Gastroesophageal sphincter (tissue), 4 donors: Measurements from ENCODE around the gene PCNA. TPM values are rescaled to one million over a fixed set of nuclear protein-coding genes. Genes with fewer than 3 reads are reported as not detected.

ENCODE experiments used
- ATAC-seq: fragments of 150-250 bp; one replicate; pipeline ENCODE4 v1.9.1; 2016; ENCODE audit warnings: mild to moderate bottlenecking, moderate library complexity
- H3K27ac ChIP-seq, 4 donors: fragments of 200-600 bp; sonication (generic) in 3 of 4; 1 replicate in 3 of 4; 2 replicates in 1 of 4; pipeline ENCODE4 v1.5.1; 2016 to 2019
- H3K27me3 ChIP-seq: fragments of 200-600 bp; sonication (generic); one replicate; pipeline ENCODE4 v1.5.1; 2019
- H3K36me3 ChIP-seq, 2 donors: fragments of 200-600 bp; sonication (generic); one replicate each; pipeline ENCODE4 v1.5.1; 2019; ENCODE audit warnings: control low read depth in 1 of 2
- H3K4me1 ChIP-seq, 3 donors: fragments of 200-600 bp; sonication (generic); 1 replicate in 2 of 3; 2 replicates in 1 of 3; pipeline ENCODE4 v1.5.1; 2016 to 2019; ENCODE audit warnings: control low read depth in 2 of 3
- H3K4me3 ChIP-seq, 2 donors: fragments of 200-600 bp; sonication (generic); one replicate each; pipeline ENCODE4 v1.5.1; 2019; ENCODE audit warnings: mild to moderate bottlenecking in 1 of 2, moderate library complexity in 1 of 2
- H3K9me3 ChIP-seq, 3 donors: fragments of 200-600 bp; sonication (generic); one replicate each; pipeline ENCODE4 v1.5.1; 2017 to 2019; ENCODE audit warnings: control low read depth in 2 of 3
- CTCF ChIP-seq, 4 experiments: fragments of 200-600 bp in 2 of 4; fragments of 450-650 bp in 2 of 4; sonication (generic) in 1 of 4; IDR thresholded peaks; one replicate each; pipeline ENCODE4 v1.5.1; 2017 to 2019; ENCODE audit warnings: antibody characterized with exemption in 4 of 4, mild to moderate bottlenecking in 2 of 4, moderate library complexity in 2 of 4
- EP300 ChIP-seq: sonication (generic); formaldehyde crosslinking; IDR thresholded peaks from one replicate; pipeline ENCODE4 v1.6.1; 2017; ENCODE audit warnings: antibody characterized with exemption, mild to moderate bottlenecking
- POLR2A ChIP-seq, 2 donors: fragments of 450-650 bp; IDR thresholded peaks; one replicate each; pipeline ENCODE4 v1.6.1; 2017; ENCODE audit warnings: antibody characterized with exemption in 2 of 2, mild to moderate bottlenecking in 2 of 2, moderate library complexity in 1 of 2
- POLR2AphosphoS5 ChIP-seq: sonication (generic); formaldehyde crosslinking; IDR thresholded peaks from one replicate; pipeline ENCODE4 v1.6.1; 2017; ENCODE audit warnings: antibody characterized with exemption
- WGBS, 2 donors: methylation state at CpG; one replicate each; pipeline ENCODE4 v1.1.5; 2018; ENCODE audit warnings: low coverage in 1 of 2; 5-methylcytosine and 5-hydroxymethylcytosine counted together
- total RNA-seq, 4 donors: library from RNA; depleted of rRNA; stranded (reverse); fragments of >200 nt; gene quantifications; one replicate each; pipeline ENCODE4 v1.1.0, GENCODE V29; 2016

Gene PCNA
- total RNA-seq, 4 donors from 2014 or later = 21.9 to 52.8 (median 39.2) TPM

DNA sequence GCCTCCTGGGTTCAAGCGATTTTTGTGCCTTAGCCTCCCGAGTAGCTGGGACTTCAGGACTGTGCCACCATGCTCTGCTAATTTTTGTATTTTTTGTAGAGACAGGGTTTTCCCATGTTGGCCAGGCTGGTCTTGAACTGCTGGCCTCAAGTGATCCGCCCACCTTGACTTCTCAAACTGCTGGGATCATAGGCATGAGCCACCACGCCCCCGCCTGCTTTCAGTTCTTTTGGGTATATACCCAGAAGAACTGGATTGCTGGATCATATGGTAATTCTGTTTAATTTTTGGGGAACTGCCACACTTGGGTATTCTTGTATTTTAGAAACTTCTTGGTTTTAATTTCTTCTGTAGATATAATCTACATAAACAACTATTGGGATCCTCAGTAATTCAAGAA, 24.1 kb upstream of the PCNA start:
- Histone ChIP-seq H3K36me3 (no peaks in the 10 kb centered on the region), H3K4me1 (peaks cover 5 to 100% (median 41%) of the 10 kb centered on the region in 3 donors), H3K4me3 (no peak overlapping the region), H3K9me3 (no peaks in the 10 kb centered on the region), H3K27ac (peak overlapping the region in 2 of 4 donors; percentile 28 to 39), H3K27me3 (no peaks in the 10 kb centered on the region)
- no peak for ATAC-seq
- TF ChIP-seq POLR2A (IDR thresholded peaks at IDR 0.05) = no peak
- no peak for TF ChIP-seq CTCF (IDR thresholded peaks at IDR 0.05)
- TF ChIP-seq EP300 = no peak
- TF ChIP-seq POLR2AphosphoS5 = no peak
- WGBS, 2 donors = 87 to 88% methylated on average over 4 of the region's 5 CpGs

DNA sequence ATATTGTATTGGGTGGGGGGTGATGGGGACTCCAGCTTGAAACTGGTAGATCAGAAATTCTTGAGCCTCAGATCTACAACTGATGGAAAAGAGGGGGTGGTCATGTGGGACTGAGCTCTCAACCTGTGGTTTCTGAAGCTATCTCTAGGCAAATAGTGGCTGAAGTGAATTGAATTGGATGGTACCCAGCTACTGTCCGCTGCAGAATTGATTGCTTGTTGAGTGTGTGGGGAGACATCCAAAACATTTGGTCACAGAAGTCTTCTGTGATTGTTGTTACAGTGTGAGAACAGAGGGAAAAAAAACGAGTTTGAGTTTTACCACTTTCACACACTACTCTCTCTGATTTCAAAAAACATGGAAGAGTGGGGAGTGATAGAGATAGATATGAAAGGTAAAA, 21.9 kb upstream of the PCNA start:
- H3K27me3 ChIP-seq = no peaks in the 10 kb centered on the region
- no peak for ATAC-seq

DNA sequence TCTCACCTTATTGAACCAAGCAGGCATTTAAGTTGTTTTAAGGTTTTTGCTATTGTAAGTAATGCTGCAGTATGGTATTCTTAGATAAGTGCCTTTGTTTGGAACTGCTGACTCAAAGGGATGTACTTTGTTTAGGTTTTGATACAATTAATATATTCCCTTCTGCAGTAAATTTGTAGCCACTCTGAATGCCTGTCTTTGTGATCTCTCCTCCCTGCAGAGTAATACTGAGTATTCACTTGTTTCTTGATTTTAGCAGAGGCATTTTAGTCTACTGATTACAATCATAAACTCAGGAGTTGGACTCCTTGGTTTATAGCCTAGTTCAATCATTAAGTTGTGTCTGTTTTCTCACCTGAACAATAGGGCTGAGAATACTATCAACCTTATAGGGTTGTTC, 20.4 kb upstream of the PCNA start:
- H3K4me3 ChIP-seq = no peak overlapping the region
- H3K4me1 ChIP-seq = peaks cover 11 to 94% (median 31%) of the 10 kb centered on the region in 3 donors
- no peak for ATAC-seq
- no peaks in the 10 kb centered on the region for H3K36me3 ChIP-seq
- H3K27ac ChIP-seq = no peak overlapping the region
- no peaks in the 10 kb centered on the region for H3K9me3 ChIP-seq
- no peaks in the 10 kb centered on the region for H3K27me3 ChIP-seq
- no peak for TF ChIP-seq POLR2A (IDR thresholded peaks at IDR 0.05)
- no peak for TF ChIP-seq POLR2AphosphoS5
- no peak for TF ChIP-seq EP300
- TF ChIP-seq CTCF (IDR thresholded peaks at IDR 0.05) = no peak

More for the DNA sequence above, 21.9 kb upstream of the PCNA start:
- WGBS, 2 donors = 24 to 44% methylated on average over 1 to 2 of the region's 2 CpGs
- Histone ChIP-seq H3K4me3 (no peak overlapping the region), H3K9me3 (no peaks in the 10 kb centered on the region), H3K36me3 (no peaks in the 10 kb centered on the region), H3K27ac (peak overlapping the region in 1 of 4 donors; percentile 17), H3K4me1 (peaks cover 5 to 94% (median 35%) of the 10 kb centered on the region in 3 donors)
- TF ChIP-seq POLR2AphosphoS5 = no peak
- TF ChIP-seq EP300 = no peak
- no peak for TF ChIP-seq CTCF (IDR thresholded peaks at IDR 0.05)

- ATAC-seq = no peak
- Histone ChIP-seq H3K4me1 (peaks cover 8 to 94% (median 31%) of the 10 kb centered on the region in 3 donors), H3K27me3 (no peaks in the 10 kb centered on the region), H3K36me3 (no peaks in the 10 kb centered on the region), H3K27ac (peak overlapping the region; percentile 72 to 99 (median 80)), H3K9me3 (no peaks in the 10 kb centered on the region), H3K4me3 (no peak overlapping the region)
- TF ChIP-seq EP300 (no peak), POLR2AphosphoS5 (no peak), CTCF (IDR thresholded peaks at IDR 0.05) (no peak), POLR2A (IDR thresholded peaks at IDR 0.05) (no peak)
- WGBS, 2 donors = 57 to 63% methylated on average over 3 to 4 of the region's 4 CpGs
Measured at GRCh38 chr20:5136096-5136495, 16.3 kb upstream of the PCNA start.

DNA sequence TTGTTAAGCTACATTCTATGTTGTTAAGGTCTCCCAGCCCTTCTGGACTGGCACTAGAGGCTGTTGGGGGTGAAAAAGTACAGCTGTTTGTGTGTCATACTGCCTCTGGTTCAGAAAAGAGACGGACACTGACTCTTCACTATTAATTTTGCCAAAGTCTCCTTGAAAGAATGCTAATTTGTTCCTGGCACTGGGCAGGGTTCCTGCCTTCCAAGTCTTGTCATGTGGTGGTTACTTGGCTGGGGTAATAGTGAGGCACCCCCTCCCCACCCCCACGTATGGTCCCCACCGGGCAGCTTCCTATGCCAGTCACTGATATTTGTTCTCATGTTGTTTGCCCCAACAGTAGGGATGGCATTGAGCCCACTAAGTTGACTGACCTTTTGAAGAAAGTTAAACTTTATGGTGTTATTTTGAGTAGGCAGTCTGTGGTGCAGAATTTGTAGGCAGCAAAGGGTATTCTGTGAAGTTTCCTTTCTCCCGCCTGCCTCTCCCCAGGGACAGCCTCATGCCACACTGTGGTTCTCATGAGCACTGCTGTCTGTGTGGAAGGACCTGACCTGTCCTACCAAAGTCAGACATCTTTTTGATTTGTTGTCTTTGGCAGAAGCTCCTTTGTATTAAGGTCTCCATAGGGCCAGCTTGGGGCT, 15.7 kb upstream of the PCNA start:
- WGBS, 2 donors = 30 to 31% methylated on average over 3 of the region's 4 CpGs
- TF ChIP-seq CTCF (IDR thresholded peaks at IDR 0.05) = peak in 1 of 4 experiments; percentile 9
- no peak for TF ChIP-seq POLR2A (IDR thresholded peaks at IDR 0.05)
- peak; percentile 71 for TF ChIP-seq POLR2AphosphoS5
- Histone ChIP-seq H3K27ac (peak overlapping the region; percentile 72 to 99 (median 80)), H3K27me3 (no peaks in the 10 kb centered on the region), H3K36me3 (no peaks in the 10 kb centered on the region), H3K4me3 (no peak overlapping the region), H3K4me1 (peaks cover 8 to 94% (median 27%) of the 10 kb centered on the region in 3 donors), H3K9me3 (no peaks in the 10 kb centered on the region)
- ATAC-seq = peak; percentile 36
